Uterus (tissue), 2 donors: ENCODE data around the gene COMMD9.

Experiments
- POLR2A ChIP-seq, 2 donors: fragments of 450-650 bp; IDR thresholded peaks; one replicate each; pipeline ENCODE4 v1.6.1; 2016; ENCODE audit warnings: antibody characterized with exemption in 2 of 2, mild to moderate bottlenecking in 1 of 2, moderate library complexity in 1 of 2
- TF ChIP-seq, protein P1 (sequence below), 4 experiments: fragments of 200-600 bp in 2 of 4; fragments of 450-650 bp in 2 of 4; sonication (generic) in 2 of 4; IDR thresholded peaks; one replicate each; pipeline ENCODE4 v1.5.1; 2016 to 2019; ENCODE audit warnings: antibody characterized with exemption in 4 of 4, mild to moderate bottlenecking in 2 of 4, moderate library complexity in 1 of 4

DNA sequence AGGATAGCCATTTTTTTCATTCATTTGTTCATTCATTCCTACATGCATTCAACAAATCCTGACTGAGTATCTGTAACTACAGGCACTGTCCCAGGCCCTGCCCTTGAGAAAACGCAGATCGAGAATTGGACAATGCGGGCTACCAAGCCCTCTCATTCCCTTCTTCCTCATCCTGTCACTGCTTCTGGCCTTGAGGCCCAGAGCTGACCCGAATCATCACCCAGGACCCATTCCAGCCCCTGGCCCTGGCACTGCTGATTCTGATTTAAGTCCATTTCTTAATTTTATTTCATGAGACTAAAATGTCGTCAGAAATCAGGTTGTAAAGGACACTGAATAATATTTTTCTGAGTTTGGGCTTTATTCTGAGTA, 24.3 kb downstream of the COMMD9 start:
- TF ChIP-seq, protein P1, sequence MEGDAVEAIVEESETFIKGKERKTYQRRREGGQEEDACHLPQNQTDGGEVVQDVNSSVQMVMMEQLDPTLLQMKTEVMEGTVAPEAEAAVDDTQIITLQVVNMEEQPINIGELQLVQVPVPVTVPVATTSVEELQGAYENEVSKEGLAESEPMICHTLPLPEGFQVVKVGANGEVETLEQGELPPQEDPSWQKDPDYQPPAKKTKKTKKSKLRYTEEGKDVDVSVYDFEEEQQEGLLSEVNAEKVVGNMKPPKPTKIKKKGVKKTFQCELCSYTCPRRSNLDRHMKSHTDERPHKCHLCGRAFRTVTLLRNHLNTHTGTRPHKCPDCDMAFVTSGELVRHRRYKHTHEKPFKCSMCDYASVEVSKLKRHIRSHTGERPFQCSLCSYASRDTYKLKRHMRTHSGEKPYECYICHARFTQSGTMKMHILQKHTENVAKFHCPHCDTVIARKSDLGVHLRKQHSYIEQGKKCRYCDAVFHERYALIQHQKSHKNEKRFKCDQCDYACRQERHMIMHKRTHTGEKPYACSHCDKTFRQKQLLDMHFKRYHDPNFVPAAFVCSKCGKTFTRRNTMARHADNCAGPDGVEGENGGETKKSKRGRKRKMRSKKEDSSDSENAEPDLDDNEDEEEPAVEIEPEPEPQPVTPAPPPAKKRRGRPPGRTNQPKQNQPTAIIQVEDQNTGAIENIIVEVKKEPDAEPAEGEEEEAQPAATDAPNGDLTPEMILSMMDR (IDR thresholded peaks at IDR 0.05): no peak
- TF ChIP-seq POLR2A (IDR thresholded peaks at IDR 0.05): no peak
